Liver (tissue), 9 donors: ENCODE results near the gene PTH1R. TPM values are rescaled to one million over a fixed set of nuclear protein-coding genes. Genes with fewer than 3 reads are reported as not detected.

Experiments used
- DNase-seq: peaks from one replicate; pipeline ENCODE4 v3.0.0-alpha.2; 2017; ENCODE audit warnings: low spot score
- H3K27ac ChIP-seq, 2 donors: one replicate each; pipeline ENCODE4 v1.7.0; 2013; ENCODE audit warnings: inconsistent platforms in 2 of 2, low read length in 2 of 2, control low read depth in 1 of 2, low read depth in 1 of 2, mild to moderate bottlenecking in 1 of 2
- H3K27me3 ChIP-seq, 4 donors: one replicate each; pipeline versions ENCODE4 v1.6.1 to v1.7.0; 2013; ENCODE audit warnings: low read length in 3 of 4, inconsistent platforms in 1 of 4, mild to moderate bottlenecking in 1 of 4, moderate library complexity in 1 of 4; ENCODE audit not compliant: control insufficient read depth in 4 of 4, insufficient read depth in 4 of 4
- H3K36me3 ChIP-seq, 4 donors: one replicate each; pipeline versions ENCODE4 v1.6.1 to v1.7.0; 2013; ENCODE audit warnings: low read length in 3 of 4, mild to moderate bottlenecking in 3 of 4, low read depth in 1 of 4, moderate library complexity in 1 of 4; ENCODE audit not compliant: control insufficient read depth in 4 of 4, insufficient read depth in 3 of 4
- H3K4me1 ChIP-seq, 4 donors: one replicate each; pipeline versions ENCODE4 v1.6.1 to v1.7.0; 2013; ENCODE audit warnings: low read length in 3 of 4, mild to moderate bottlenecking in 3 of 4, moderate library complexity in 1 of 4; ENCODE audit not compliant: control insufficient read depth in 4 of 4, insufficient read depth in 4 of 4
- H3K4me3 ChIP-seq, 3 donors: one replicate each; pipeline versions ENCODE4 v1.6.1 to v1.7.0; 2013; ENCODE audit warnings: low read length in 3 of 3, control low read depth in 1 of 3, low read depth in 1 of 3, mild to moderate bottlenecking in 1 of 3
- H3K9ac ChIP-seq, 2 donors: one replicate each; pipeline ENCODE4 v1.7.0; 2013; ENCODE audit warnings: low read length in 2 of 2, mild to moderate bottlenecking in 2 of 2, moderate library complexity in 2 of 2, control low read depth in 1 of 2, low read depth in 1 of 2
- H3K9me3 ChIP-seq, 4 donors: one replicate each; pipeline versions ENCODE4 v1.6.1 to v1.7.0; 2013; ENCODE audit warnings: low read length in 3 of 4; ENCODE audit not compliant: control insufficient read depth in 4 of 4
- CTCF ChIP-seq: fragments of 150-350 bp; IDR thresholded peaks from 2 replicates; pipeline ENCODE4 v1.5.1; 2017; ENCODE audit warnings: improper control_type of control experiment, low read depth, low read length; ENCODE audit not compliant: missing input control
- EGR1 ChIP-seq, 2 donors: IDR thresholded peaks; 2 replicates each; pipeline ENCODE4 v1.6.1; 2016 to 2018; ENCODE audit warnings: antibody characterized with exemption in 2 of 2, low read depth in 2 of 2
- FOXA1 ChIP-seq: IDR thresholded peaks from 2 replicates; pipeline ENCODE4 v1.6.1; 2016; ENCODE audit warnings: antibody characterized with exemption
- FOXA2 ChIP-seq: IDR thresholded peaks from 2 replicates; pipeline ENCODE4 v1.6.1; 2016; ENCODE audit warnings: antibody characterized with exemption
- GABPA ChIP-seq, 2 donors: IDR thresholded peaks in 1 of 2; conservative IDR thresholded peaks in 1 of 2; 2 replicates each; pipeline ENCODE4 v1.6.1; 2016; ENCODE audit warnings: antibody characterized with exemption in 2 of 2, mild to moderate bottlenecking in 1 of 2, moderate library complexity in 1 of 2
- HNF4A ChIP-seq, 2 donors: conservative IDR thresholded peaks; 2 replicates each; pipeline ENCODE4 v1.6.1; 2016; ENCODE audit warnings: antibody characterized with exemption in 2 of 2, mild to moderate bottlenecking in 2 of 2
- HNF4G ChIP-seq: IDR thresholded peaks from 2 replicates; pipeline ENCODE4 v1.6.1; 2016; ENCODE audit warnings: antibody characterized with exemption
- JUND ChIP-seq, 2 donors: IDR thresholded peaks; 2 replicates each; pipeline ENCODE4 v1.6.1; 2016; ENCODE audit warnings: antibody characterized with exemption in 2 of 2
- NR2F2 ChIP-seq: IDR thresholded peaks from 2 replicates; pipeline ENCODE4 v1.6.1; 2016; ENCODE audit warnings: antibody characterized with exemption
- RAD21 ChIP-seq, 2 donors: IDR thresholded peaks; 2 replicates each; pipeline ENCODE4 v1.6.1; 2016; ENCODE audit warnings: antibody characterized with exemption in 2 of 2, mild to moderate bottlenecking in 2 of 2
- RXRA ChIP-seq, 2 donors: IDR thresholded peaks; 2 replicates each; pipeline ENCODE4 v1.6.1; 2017 to 2018; ENCODE audit warnings: antibody characterized with exemption in 2 of 2, mild to moderate bottlenecking in 1 of 2
- SP1 ChIP-seq: IDR thresholded peaks from 2 replicates; pipeline ENCODE4 v1.6.1; 2018; ENCODE audit warnings: antibody characterized with exemption, mild to moderate bottlenecking
- TAF1 ChIP-seq: conservative IDR thresholded peaks from 2 replicates; pipeline ENCODE4 v1.6.1; 2016; ENCODE audit warnings: antibody characterized with exemption, mild to moderate bottlenecking
- YY1 ChIP-seq: IDR thresholded peaks from 2 replicates; pipeline ENCODE4 v1.6.1; 2016; ENCODE audit warnings: antibody characterized with exemption, mild to moderate bottlenecking
- WGBS: extraction: QIAGEN DNeasy Blood & Tissue Kit; methylation state at CpG from one replicate; pipeline ENCODE4 v1.1.7; 2013; 5-methylcytosine and 5-hydroxymethylcytosine counted together
- polyA plus RNA-seq, 2 donors: library from polyadenylated mRNA; stranded (reverse) in 1 of 2; unstranded in 1 of 2; fragments of 200-250 nt in 1 of 2; fragments of >200 nt in 1 of 2; fragmentation: Nextera tagmentation in 1 of 2; extraction: Ambion mirVana in 1 of 2; gene quantifications; one replicate each; pipeline versions ENCODE4 v1.2.1 to v1.2.3, GENCODE V29; 2013 to 2015
- total RNA-seq, 2 donors: library from RNA; depleted of rRNA; stranded (reverse); fragments of >200 nt; gene quantifications; one replicate each; pipeline ENCODE4 v1.2.3, GENCODE V29; 2014
- TF ChIP-seq, protein P1 (sequence below): IDR thresholded peaks from 2 replicates; pipeline ENCODE4 v1.6.1; 2016; ENCODE audit warnings: antibody characterized with exemption, mild to moderate bottlenecking
- TF ChIP-seq, protein P2 (sequence below): IDR thresholded peaks from 2 replicates; pipeline ENCODE4 v1.6.1; 2016; ENCODE audit warnings: antibody characterized with exemption
- TF ChIP-seq, protein P3 (sequence below): IDR thresholded peaks from 2 replicates; pipeline ENCODE4 v1.6.1; 2016; ENCODE audit warnings: antibody characterized with exemption
- TF ChIP-seq, protein P4 (sequence below): IDR thresholded peaks from 2 replicates; pipeline ENCODE4 v1.6.1; 2016; ENCODE audit warnings: antibody characterized with exemption
- donor health status: healthy.
- donor health status: healthy.
- donor health status: healthy.
- donor health status: healthy.
- donor health status: healthy.

Gene PTH1R
- total and polyA plus RNA-seq, 4 donors: 7.2 to 28.4 (median 23.6) TPM

DNA sequence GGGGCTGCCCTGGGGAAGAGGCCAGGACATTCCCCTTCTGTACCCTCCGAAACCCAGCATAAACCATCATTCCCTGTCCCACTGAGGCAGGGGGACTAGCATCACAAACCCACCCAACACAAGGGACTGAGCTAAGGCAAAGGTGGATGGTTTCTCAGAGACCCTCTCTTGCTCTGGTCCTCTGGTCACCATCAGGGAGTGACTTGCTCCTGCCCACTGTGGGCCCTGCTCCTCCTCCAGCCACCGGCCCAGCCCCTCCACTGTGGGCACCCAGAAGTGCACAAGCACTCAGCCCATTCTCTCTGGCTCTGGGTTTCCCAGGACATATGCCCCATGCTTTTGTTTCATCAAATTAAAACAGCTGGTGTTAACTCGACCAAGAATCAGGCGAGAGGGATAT lies 44.9 kb downstream of the PTH1R start:
- Histone ChIP-seq H3K36me3 (peaks cover 29 to 55% (median 40%) of the 10 kb centered on the region in 4 donors), H3K27me3 (no peaks in the 10 kb centered on the region), H3K4me3 (no peak overlapping the region), H3K4me1 (peaks cover 2 to 17% (median 6%) of the 10 kb centered on the region in 4 donors), H3K9ac (no peak overlapping the region), H3K27ac (no peak overlapping the region), H3K9me3 (no peaks in the 10 kb centered on the region)
- TF ChIP-seq GABPA (IDR thresholded peaks at IDR 0.05 in 1 of 2, conservative IDR thresholded peaks at IDR 0.05 in 1 of 2) (no peak), EGR1 (IDR thresholded peaks at IDR 0.05; ENCODE audit: low read depth in 2 of 2) (no peak), JUND (IDR thresholded peaks at IDR 0.05) (no peak), FOXA1 (no peak), RXRA (IDR thresholded peaks at IDR 0.05) (no peak), SP1 (no peak), TAF1 (no peak), RAD21 (IDR thresholded peaks at IDR 0.05) (no peak), HNF4A (conservative IDR thresholded peaks at IDR 0.05) (no peak), YY1 (no peak), HNF4G (no peak), NR2F2 (no peak), FOXA2 (no peak), CTCF (no peak)
- TF ChIP-seq, protein P1, sequence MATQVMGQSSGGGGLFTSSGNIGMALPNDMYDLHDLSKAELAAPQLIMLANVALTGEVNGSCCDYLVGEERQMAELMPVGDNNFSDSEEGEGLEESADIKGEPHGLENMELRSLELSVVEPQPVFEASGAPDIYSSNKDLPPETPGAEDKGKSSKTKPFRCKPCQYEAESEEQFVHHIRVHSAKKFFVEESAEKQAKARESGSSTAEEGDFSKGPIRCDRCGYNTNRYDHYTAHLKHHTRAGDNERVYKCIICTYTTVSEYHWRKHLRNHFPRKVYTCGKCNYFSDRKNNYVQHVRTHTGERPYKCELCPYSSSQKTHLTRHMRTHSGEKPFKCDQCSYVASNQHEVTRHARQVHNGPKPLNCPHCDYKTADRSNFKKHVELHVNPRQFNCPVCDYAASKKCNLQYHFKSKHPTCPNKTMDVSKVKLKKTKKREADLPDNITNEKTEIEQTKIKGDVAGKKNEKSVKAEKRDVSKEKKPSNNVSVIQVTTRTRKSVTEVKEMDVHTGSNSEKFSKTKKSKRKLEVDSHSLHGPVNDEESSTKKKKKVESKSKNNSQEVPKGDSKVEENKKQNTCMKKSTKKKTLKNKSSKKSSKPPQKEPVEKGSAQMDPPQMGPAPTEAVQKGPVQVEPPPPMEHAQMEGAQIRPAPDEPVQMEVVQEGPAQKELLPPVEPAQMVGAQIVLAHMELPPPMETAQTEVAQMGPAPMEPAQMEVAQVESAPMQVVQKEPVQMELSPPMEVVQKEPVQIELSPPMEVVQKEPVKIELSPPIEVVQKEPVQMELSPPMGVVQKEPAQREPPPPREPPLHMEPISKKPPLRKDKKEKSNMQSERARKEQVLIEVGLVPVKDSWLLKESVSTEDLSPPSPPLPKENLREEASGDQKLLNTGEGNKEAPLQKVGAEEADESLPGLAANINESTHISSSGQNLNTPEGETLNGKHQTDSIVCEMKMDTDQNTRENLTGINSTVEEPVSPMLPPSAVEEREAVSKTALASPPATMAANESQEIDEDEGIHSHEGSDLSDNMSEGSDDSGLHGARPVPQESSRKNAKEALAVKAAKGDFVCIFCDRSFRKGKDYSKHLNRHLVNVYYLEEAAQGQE: no peak
- TF ChIP-seq, protein P2, sequence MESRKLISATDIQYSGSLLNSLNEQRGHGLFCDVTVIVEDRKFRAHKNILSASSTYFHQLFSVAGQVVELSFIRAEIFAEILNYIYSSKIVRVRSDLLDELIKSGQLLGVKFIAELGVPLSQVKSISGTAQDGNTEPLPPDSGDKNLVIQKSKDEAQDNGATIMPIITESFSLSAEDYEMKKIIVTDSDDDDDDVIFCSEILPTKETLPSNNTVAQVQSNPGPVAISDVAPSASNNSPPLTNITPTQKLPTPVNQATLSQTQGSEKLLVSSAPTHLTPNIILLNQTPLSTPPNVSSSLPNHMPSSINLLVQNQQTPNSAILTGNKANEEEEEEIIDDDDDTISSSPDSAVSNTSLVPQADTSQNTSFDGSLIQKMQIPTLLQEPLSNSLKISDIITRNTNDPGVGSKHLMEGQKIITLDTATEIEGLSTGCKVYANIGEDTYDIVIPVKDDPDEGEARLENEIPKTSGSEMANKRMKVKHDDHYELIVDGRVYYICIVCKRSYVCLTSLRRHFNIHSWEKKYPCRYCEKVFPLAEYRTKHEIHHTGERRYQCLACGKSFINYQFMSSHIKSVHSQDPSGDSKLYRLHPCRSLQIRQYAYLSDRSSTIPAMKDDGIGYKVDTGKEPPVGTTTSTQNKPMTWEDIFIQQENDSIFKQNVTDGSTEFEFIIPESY: no peak
- TF ChIP-seq, protein P3, sequence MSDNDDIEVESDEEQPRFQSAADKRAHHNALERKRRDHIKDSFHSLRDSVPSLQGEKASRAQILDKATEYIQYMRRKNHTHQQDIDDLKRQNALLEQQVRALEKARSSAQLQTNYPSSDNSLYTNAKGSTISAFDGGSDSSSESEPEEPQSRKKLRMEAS: no peak
- TF ChIP-seq, protein P4, sequence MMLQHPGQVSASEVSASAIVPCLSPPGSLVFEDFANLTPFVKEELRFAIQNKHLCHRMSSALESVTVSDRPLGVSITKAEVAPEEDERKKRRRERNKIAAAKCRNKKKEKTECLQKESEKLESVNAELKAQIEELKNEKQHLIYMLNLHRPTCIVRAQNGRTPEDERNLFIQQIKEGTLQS: no peak
- WGBS: 94% methylated on average over 4 of the region's 4 CpGs
- DNase-seq: no peak
